ENCODE results near the gene CTBP2. TPM values are rescaled to one million over a fixed set of nuclear protein-coding genes. Genes with fewer than 3 reads are reported as not detected.

Gene CTBP2
- total RNA-seq, 2 donors from 2014 or later, result 32.0 to 49.0 TPM

DNA sequence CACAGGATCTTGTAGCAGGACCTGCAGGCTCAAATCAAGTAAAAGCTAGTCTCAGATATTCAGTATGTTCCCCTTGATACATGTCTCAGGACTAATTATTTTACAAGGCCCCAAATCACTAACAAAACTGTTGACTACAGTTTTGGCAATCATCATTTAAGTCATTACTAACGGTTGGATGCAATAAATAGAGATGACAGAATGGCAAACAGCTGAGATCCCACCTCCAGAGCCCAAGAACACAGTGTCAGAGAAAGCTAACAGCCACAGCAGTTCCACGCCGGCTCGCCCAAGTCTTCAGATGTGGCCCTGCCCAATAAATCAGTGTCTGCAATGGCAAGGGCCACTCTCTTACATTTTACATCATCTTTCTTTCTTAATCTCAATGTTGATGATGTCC is 87.6 kb downstream of the CTBP2 start:
- DNase-seq, result no peak
- 77 to 81% methylated on average over 4 of the region's 4 CpGs for WGBS, 2 donors
- H3K36me3 ChIP-seq (replicated peaks in 1 of 2; ENCODE audit: insufficient read depth in 1 of 2, low read depth in 2 of 2), result peaks cover 0 to 3% of the 10 kb centered on the region in 2 donors
- no peak for ATAC-seq
- peaks cover 17% of the 10 kb centered on the region for H3K4me1 ChIP-seq
- intact Hi-C loops (cut with DNase I), result no loop called here
- H3K9me3 ChIP-seq, result no peaks in the 10 kb centered on the region
- no peak for TF ChIP-seq POLR2A (IDR thresholded peaks at IDR 0.05)
- TF ChIP-seq, protein P1, sequence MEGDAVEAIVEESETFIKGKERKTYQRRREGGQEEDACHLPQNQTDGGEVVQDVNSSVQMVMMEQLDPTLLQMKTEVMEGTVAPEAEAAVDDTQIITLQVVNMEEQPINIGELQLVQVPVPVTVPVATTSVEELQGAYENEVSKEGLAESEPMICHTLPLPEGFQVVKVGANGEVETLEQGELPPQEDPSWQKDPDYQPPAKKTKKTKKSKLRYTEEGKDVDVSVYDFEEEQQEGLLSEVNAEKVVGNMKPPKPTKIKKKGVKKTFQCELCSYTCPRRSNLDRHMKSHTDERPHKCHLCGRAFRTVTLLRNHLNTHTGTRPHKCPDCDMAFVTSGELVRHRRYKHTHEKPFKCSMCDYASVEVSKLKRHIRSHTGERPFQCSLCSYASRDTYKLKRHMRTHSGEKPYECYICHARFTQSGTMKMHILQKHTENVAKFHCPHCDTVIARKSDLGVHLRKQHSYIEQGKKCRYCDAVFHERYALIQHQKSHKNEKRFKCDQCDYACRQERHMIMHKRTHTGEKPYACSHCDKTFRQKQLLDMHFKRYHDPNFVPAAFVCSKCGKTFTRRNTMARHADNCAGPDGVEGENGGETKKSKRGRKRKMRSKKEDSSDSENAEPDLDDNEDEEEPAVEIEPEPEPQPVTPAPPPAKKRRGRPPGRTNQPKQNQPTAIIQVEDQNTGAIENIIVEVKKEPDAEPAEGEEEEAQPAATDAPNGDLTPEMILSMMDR (IDR thresholded peaks at IDR 0.05), result no peak
- H3K27ac ChIP-seq, result no peak overlapping the region
- H3K27me3 ChIP-seq, result no peaks in the 10 kb centered on the region
- H3K4me3 ChIP-seq, result no peak overlapping the region

DNA sequence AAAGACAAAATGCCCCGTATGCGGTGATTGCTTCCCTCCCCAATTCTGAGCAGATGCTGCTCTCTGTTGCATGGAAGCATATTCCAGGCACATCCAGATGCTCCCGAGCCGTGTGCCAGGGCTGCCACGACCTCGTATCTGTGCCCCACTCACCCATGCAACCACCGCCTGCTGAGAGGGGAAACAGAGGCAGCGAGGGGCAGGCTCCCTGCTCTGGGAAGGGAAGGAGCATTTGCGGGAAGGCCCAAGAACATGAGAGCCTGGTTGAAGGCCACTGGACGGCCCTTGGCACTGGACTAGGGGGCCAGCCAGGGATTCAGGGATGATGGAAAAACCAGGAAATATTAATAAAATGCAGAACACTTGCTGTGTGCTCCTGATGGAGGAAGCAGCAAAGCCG is 89.4 kb downstream of the CTBP2 start:
- Histone ChIP-seq H3K27ac (peak overlapping the region in 1 of 4 donors; percentile 6), H3K4me3 (no peak overlapping the region), H3K36me3 (replicated peaks in 1 of 2; ENCODE audit: insufficient read depth in 1 of 2, low read depth in 2 of 2) (peaks cover 0 to 3% of the 10 kb centered on the region in 2 donors), H3K4me1 (peaks cover 26% of the 10 kb centered on the region), H3K27me3 (no peaks in the 10 kb centered on the region), H3K9me3 (no peaks in the 10 kb centered on the region)
- TF ChIP-seq, protein P1 (IDR thresholded peaks at IDR 0.05), result no peak
- no peak for TF ChIP-seq POLR2A (IDR thresholded peaks at IDR 0.05)
- ATAC-seq (no peak), DNase-seq (no peak)
- intact Hi-C loops (cut with DNase I), result no loop called here
- 92 to 95% methylated on average over 11 of the region's 11 CpGs for WGBS, 2 donors

DNA sequence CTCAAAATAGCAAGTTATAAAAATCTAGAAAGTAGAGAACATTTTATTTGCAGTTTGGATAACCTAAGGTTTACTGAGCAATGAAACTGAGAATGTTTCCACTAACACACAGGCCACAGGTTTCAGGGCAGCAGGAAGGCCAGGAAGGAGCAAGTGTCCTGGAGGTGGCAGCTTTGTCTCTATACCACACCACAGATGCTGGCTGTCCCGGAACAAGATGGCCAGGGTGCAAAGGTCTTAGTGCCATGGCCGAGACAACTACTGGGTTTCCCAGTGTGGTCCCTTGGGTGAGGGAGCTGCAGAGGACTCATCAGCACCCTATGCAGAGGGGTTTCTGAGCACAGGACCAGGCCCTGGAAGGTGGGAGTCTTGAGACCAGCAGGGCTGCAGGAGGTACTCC is 92.0 kb downstream of the CTBP2 start:
- Histone ChIP-seq H3K9me3 (no peaks in the 10 kb centered on the region), H3K27ac (peak overlapping the region in 1 of 4 donors; percentile 24), H3K4me1 (peaks cover 52% of the 10 kb centered on the region), H3K4me3 (no peak overlapping the region), H3K36me3 (replicated peaks in 1 of 2; ENCODE audit: insufficient read depth in 1 of 2, low read depth in 2 of 2) (no peaks in the 10 kb centered on the region), H3K27me3 (no peaks in the 10 kb centered on the region)
- 22 to 23% methylated on average over 2 of the region's 2 CpGs for WGBS, 2 donors
- DNase-seq (peak in 2 of 4 donors; percentile 34 to 41), ATAC-seq (no peak)
- intact Hi-C loops (cut with DNase I), result no loop called here
- TF ChIP-seq, protein P1 (IDR thresholded peaks at IDR 0.05), result peak in 4 of 7 experiments; percentile 8 to 19 (median 16)
- TF ChIP-seq POLR2A (IDR thresholded peaks at IDR 0.05), result no peak

DNA sequence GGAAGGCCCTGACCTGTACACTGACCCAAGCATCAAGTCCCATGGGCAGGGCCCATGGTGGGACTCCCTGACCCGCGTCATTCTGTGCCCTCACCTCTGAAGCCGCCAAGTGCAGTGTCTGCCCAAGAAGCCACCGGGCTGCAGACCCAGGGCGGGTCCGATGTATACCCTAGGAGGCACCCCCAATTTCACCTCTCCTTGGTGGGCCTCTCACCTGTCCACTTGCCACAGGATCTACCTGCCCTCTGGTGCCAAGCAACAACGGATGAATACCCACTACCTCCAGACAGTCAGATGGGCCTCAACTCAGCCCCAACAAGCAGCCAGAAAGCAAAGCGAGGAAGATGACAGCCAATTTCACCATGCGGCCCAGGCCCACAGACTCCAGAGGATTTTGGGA is 92.6 kb downstream of the CTBP2 start:
- 88 to 90% methylated on average over 8 to 9 of the region's 9 CpGs for WGBS, 2 donors
- no peak overlapping the region for H3K4me3 ChIP-seq
- intact Hi-C loops (cut with DNase I), result no loop called here
- no peak for TF ChIP-seq POLR2A (IDR thresholded peaks at IDR 0.05)
- TF ChIP-seq, protein P1 (IDR thresholded peaks at IDR 0.05), result no peak
- ATAC-seq (no peak), DNase-seq (no peak)
- no peaks in the 10 kb centered on the region for H3K27me3 ChIP-seq
- peaks cover 54% of the 10 kb centered on the region for H3K4me1 ChIP-seq
- no peaks in the 10 kb centered on the region for H3K9me3 ChIP-seq
- peak overlapping the region in 1 of 4 donors; percentile 24 for H3K27ac ChIP-seq
- no peaks in the 10 kb centered on the region for H3K36me3 ChIP-seq (replicated peaks in 1 of 2; ENCODE audit: insufficient read depth in 1 of 2, low read depth in 2 of 2)

DNA sequence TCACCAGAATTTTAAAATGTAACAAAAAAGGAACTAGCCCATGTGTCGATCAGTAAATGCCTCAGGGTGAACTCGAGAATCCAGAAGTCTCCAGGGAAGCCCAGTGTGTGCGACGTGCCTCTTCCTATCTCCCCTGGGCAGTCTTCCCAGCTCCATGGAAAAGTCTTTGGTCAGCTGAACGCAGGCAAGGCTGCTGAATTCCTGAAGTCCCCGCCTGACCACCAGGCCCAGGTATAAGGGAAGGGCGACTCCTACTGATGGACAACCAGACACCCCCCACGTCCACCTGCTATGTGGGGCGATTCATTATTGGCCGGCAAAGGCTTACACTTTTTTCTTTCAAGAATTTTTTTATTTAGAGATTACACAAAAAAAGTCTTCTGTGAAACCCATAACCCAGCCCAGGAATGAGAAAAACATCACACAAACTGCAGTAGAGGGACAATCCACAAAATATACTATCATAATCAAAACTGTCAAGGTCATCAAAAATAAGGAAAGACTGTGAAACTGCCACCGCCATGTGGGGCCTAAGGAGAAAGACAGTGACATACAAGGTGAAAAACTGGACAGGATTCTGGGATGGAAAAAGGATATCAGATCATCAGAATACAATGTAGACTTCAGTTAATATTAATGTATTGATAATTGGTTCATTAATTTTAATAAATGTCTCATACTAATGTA is 93.5 kb downstream of the CTBP2 start:
- H3K27me3 ChIP-seq, result no peaks in the 10 kb centered on the region
- no peaks in the 10 kb centered on the region for H3K9me3 ChIP-seq
- ATAC-seq (no peak), DNase-seq (no peak)
- intact Hi-C loops (cut with DNase I), result no loop called here
- TF ChIP-seq, protein P1 (IDR thresholded peaks at IDR 0.05), result no peak
- TF ChIP-seq POLR2A (IDR thresholded peaks at IDR 0.05), result no peak
- H3K4me3 ChIP-seq, result no peak overlapping the region
- H3K4me1 ChIP-seq, result peaks cover 61% of the 10 kb centered on the region
- 59 to 68% methylated on average over 11 of the region's 11 CpGs for WGBS, 2 donors
- no peaks in the 10 kb centered on the region for H3K36me3 ChIP-seq (replicated peaks in 1 of 2; ENCODE audit: insufficient read depth in 1 of 2, low read depth in 2 of 2)
- peak overlapping the region in 3 of 4 donors; percentile 3 to 74 (median 21) for H3K27ac ChIP-seq
